Left renal pelvis (tissue), 4 donors: ENCODE data around the gene ZNF331. TPM values are rescaled to one million over a fixed set of nuclear protein-coding genes. Genes with fewer than 3 reads are reported as not detected.
A peak's percentile ranks its signal among the peaks of the same experiment; 100 is the strongest.
"Not testable (repeated sequence)": the region's sequence is repeated elsewhere in the genome, so short reads cannot be mapped to it uniquely, and the experiment has no call there.

ENCODE experiments used
- DNase-seq, 4 donors: peaks; one replicate each; pipeline ENCODE4 v3.0.0-alpha.2; 2013; ENCODE audit warnings: low read depth in 4 of 4, low spot score in 3 of 4
- polyA plus RNA-seq, 4 donors: library from polyadenylated mRNA; unstranded; fragments of 120-200 nt; gene quantifications; one replicate each; pipeline ENCODE4 v1.2.1, GENCODE V29; 2013; ENCODE audit not compliant: insufficient read length in 4 of 4

The ZNF331 gene
- 10 to 100 TPM; 16.6 to 31.1 (median 18.6) TPM for polyA plus RNA-seq

DNA sequence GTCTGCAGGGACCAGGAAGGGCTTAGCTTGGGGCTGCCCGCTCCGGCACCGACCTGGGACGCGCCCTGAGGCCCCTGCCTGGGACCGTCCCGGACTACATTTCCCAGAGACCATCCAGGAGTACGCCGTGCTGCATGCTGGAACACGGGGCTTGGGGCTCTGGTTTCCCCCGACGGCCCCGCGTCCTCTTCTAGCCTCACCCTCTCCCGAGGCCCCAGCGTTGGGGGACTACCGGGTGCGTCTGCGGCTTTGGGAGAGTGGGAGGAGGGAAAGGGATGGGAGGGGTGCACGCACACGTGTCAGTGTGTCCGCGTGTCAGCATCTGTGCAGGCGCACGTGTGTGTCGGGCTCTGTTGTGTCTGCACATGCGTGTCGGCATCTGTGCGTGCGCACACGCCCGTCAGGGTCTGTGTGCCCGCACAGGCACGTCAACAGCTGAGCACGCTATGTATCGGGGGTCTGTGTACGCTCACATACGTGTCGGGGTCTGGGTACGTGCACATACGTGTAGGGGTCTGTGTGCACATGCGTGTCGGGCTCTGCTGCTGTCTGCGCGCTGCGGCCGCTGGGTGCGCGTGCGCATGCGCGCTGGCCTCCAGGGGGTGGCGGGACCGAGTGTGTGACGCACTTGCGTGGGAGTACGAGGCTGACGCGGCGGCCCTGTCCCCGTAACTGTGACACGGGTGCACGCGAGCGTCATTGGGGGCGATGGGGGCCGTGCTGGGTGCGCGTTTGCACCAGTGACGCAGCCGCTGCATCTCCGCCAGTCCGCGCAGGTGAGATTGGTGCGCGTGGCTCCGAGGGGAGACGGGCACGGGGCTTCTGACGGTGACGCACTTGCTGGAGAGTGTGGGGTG lies at the start of gene ZNF331:
Gene ZNF331 (plus strand): TSS at position 625 of the 857 bp plus-strand sequence. CDS start 31,232 bp downstream, outside the sequence.
- DNase-seq: peak in 3 of 4 donors; percentile 32 to 68 (median 35)

DNA sequence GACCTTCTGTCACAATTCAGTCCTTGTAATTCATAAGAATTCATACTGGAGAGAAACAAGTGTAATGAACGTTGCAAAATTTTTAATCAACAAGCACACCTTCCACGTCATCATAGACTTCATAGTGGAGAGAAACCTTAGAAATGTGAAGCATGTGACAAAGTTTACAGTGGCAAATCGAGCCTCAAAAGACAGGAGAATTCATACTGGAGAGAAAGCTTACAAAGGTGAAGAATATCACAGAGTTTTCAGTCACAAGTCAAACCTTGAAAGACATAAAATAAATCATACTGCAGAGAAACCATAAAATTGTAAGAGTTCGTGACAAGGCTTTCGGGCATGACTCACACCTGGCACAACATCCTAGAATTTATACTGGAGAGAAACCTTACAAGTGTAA lies 45.8 kb upstream of the ZNF331 start:
- DNase-seq: no peak

DNA sequence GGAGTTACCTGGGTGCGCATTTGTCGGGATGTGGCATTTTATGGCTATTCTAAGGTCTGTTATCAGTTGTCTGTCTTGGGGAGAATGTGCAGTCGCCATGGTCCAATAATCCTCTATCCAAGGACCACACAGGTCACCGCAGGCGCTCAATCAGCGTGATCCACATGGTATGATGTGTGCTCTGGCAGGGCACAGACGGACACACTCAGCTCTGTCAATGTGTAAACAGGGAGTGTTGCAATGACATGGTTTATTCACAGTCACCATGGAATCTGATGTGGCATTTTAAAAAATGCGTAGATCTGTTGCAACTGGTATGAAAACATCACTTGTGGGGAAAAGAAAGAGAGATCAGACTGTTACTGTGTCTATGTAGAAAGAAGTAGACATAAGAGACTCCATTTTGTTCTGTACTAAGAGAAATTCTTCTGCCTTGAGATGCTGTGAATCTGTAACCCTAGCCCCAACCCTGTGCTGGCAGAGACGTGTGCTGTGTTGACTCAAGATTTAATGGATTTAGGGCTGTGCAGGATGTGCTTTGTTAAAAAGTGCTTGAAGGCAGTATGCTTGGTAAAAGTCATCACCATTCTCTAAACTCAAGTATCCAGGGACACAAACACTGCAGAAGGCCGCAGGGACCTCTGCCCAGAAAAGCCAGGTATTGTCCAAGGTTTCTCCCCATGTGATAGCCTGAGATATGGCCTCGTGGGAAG lies 40.5 kb upstream of the ZNF331 start:
- DNase-seq: not testable (repeated sequence)

DNA sequence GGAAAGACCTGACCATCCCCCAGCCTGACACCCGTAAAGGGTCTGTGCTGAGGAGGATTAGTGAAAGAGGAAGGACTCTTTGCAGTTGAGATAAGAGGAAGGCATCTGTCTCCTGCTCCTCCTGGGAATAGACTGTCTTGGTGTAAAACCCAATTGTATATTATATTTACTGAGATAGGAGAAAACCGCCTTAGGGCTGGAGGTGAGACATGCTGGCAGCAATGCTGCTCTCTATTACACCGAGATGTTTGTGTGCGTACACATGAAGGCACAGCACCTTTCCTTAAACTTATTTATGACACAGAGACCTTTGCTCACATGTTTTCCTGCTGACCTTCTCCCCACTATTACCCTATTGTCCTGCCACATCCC lies 39.9 kb upstream of the ZNF331 start:
- not testable (repeated sequence) for DNase-seq

DNA sequence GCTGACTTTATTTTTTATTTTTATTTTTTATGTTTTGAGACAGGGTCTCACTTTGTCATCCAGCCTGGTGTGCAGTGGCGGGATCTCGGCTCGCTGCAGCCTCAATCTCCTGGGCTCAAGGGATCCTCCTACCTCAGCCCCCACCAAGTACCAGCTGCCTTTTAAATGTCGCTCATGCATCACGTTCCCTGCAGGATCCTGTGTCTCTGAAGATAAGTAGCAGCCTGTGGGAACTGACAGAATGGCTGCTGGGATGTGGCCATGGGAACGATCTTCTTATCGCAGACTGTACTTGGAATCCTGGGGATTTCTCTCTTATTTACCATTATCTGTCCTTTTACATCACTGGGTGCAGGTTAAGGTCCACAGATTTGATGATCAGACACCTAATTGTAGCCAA lies 34.8 kb upstream of the ZNF331 start:
- DNase-seq: not testable (repeated sequence)

DNA sequence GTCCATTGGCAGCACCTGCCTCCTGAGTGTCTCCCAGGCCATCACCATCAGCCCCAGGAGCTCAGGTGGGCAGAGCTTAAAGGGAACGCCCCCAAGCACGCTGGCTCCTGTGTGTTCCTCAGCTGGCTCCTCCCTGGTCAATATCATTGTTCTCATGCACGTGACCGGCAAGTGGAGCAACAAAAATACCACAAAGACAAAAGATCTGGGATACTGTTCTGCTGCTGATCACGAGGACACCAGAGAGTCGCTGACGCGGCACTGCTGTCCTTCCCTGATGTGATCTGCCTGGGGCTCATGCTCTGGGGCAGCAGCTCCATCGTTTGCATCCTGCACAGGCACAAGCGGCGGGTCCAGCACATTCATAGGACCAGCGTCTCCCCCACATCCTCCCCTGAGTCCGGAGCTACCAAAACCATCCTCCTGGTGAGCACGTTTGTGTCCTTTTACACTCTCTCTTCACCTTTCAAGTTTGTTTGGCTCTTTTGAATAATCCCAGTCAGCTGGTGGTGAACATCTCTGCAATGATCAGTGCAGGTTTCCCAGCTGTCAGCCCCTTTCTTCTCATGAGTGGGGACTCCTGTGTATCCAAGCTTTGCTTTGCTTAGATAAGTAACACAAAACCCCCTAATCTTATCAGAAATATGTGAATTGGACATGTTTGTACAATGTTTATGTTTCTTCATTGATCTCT lies 34.1 kb upstream of the ZNF331 start:
- DNase-seq: not testable (repeated sequence)

DNA sequence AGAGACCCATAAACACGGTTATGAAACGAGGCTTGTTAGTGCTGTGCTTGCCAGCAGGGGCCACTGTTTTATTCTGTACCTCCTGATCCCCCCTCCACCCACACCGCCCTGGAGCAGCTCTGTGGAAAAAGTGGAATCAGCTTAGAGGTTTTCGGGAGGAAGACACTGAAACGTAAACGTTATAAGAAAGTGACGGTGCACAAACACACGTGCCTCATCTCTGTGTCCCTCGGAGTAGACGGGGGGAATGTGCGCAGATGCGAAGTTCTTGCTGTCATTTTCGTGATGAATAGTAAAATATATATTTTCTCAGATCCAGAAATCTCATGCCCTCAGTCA lies 33.6 kb upstream of the ZNF331 start:
- not testable (repeated sequence) for DNase-seq

DNA sequence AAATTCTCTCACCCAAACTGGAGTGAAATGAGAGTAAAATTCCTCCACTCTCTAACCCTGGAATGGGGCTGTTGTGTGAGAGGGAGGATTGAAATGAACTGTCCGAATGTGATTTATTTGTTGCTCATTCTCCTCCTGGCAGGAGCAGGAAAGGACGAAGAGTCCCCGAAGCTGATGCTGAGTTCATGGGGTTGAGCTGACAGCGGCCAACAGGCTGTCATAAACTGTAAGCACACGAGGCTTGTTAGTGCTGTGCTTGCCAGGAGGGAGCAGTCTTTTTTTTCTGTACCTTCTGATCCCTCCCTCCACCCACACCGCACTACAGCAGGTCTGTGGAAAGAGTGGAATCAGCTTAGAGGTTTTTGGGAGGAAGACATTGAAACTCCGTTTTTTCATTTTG lies 33.1 kb upstream of the ZNF331 start:
- DNase-seq: no peak

DNA sequence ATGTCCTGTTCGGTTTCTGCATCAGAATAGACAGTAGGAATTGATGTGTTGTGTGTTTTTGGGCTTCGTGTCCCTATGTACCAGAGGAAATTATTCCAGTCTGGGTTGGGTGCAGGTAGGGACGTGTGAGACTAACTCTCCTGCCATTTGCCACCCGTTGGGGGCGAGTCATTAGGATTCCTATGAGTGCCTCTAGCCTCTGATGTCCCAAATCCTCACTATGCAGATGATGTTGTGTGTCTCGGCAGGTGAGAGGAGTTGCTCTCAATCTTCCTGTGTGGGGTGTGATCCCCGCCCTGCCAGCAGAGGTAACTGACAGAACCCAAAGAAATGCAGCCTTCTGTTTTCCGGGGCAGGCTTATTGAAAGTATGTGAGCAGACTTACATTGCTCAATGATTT lies 31.2 kb upstream of the ZNF331 start:
- DNase-seq: no peak

DNA sequence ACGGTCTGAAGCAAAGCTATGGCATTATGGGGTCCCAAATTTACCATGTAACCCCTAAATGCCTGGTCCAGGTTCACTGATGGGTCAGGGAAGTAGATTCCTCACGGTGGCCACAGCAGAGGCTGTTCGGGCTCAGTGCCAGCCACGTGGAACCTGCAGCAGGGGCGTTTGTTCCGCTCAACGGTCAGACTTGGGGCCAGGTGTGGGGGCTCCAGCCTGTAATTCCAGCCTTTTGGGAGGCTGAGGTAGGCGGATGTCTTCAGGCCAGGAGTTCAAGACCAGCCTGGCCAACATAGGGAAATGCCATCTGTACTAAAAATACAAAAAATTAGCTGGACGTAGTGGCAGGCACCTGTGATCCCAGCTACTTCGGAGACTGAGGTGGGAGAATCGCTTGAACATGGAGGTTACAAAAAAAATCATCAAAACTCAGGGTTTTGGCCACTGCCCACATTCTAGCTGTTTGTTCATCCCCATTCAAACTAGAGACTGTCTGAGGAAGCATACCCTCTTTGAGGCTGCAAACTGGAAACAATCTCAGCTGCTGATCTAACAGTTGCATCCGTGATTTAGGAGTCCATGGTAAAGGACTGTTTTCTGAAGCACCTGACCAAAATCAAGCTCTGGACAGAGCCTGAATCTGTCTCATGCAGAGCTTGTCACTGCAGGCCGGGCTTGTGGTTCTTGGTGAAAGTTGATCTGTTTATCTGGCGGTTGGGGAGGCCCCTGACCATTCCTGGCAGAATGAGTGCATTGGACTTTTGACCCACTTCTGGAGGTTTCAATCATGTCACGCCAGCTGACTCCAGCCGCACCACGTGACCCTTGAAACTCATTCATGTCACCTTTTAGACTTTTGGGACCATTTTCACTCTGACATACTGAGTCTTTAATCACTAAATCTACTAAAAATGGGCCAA lies 30.2 kb upstream of the ZNF331 start:
- DNase-seq: peak in 1 of 4 donors; percentile 54

DNA sequence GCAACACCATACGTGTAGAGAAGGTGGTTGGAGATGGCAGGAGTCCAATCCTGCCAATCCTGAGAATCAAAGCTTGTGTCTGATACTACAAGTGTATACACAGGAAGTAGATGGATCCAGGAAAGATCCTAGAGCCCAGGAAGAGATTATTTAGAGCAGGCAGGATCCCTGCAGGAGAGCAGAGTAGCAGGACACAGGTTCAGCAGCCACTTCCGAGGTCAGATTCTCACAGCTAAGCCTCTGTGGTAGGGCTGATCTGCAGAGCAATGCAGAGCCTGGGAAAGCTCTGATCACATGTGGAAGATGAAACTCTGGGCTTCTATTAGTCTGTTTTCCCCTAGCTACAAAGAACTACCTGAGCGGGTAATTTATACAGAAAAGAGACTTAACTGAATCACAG lies 28.5 kb upstream of the ZNF331 start:
- no peak for DNase-seq

DNA sequence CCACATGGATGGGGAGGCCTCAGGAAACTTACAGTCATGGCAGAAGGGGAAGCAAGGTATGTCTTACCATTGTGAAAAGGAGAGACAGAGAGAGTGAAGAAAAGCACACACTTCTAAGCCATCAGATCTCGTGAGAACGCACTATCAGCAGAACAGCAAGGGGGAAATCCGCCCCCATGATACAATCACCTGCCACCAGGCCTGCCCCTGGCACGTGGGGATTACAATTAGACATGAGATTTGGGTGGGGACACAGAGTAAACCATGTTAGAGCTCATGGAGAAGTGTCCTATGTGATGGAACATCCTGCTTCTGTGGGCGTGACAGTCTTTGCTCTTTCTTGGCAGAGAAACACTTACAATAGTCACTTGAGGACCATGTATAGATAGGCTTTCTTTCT lies 28.1 kb upstream of the ZNF331 start:
- no peak for DNase-seq

DNA sequence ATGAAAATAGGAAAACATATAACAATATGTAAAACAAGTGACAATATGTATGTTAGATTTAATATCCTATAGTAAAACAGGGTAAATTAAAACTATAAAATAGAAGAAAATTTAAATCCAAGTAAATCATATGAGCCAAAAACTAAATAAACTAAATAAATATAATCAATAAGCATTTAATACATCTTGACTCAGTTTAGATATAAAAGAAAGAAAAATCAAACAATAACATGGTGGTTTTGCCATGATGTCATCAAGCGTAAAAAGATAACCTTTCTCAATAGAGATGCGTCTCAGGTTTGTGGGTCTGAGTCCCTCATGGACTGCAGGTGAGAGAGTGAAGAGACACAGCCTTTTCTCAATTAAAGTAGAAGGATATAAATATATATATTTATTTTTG lies 26.6 kb upstream of the ZNF331 start:
- DNase-seq: no peak

DNA sequence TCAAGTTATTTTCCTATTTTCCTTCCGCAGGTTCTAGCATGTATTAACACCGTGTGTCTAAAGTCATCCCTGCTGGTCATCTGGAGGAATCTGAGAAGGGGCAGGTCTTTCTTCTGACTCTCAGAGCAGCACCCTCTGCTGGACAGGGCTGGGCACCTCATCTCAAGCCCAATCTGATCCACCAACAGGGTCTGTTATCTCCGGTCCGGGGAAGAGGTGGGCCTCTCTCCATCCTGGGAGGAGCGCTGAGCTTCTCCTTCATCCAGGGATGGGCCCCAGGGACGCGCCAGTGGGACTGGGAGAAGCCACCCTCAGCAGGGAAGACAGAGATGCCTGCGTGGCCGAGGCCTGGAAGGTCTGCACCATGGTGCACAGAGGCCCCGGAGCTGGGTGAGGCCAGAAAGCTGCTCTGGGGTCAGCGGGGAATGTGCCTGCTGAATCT lies 26.0 kb upstream of the ZNF331 start:
- no peak for DNase-seq

DNA sequence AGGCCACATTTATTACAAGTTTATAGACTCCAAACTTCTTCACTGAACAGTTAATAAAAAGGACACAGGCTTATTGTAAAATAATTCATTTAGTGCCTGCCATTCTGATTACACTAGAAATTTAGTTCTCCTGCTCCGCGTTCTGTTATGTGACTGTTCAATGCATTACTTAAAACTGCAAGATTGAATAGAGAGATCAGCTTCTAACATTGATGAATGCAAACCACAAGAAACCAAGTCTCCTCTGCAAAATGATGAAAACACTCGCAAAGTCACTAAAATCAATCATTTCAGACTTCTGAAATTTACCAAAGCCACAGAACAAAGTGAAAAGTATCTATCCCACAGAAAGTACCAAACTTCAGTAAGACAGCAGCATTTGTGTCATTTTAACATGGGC lies 22.9 kb upstream of the ZNF331 start:
- DNase-seq: not testable (repeated sequence)

DNA sequence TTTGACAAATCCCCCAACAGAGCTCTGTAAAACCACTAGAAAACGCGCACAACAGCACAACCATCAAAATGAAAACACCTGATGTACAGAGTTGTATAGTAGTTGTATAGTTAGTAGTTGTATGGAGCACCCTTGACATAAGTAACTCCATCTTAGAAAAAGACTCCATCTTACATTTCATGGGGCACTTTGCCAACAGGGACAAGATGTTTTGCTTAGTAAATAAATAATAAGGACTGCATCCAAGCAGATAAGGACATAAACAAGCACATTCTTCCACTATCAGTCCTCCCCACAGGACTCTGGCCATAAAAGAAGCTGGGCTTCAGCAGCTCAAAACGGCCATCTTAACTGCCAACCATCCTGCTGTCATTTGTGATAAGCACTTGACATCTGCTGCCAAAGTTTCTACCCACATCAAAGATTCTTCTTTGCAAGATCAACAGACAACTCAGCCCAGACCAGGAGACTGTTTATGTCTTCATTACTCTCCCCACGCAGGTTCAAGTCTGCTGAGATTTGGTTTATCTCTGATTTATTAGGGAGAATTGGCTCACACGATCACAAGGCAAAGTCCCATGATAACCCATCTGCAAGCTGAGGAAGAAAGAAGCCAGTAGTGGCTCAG lies 20.7 kb upstream of the ZNF331 start:
- no peak for DNase-seq

DNA sequence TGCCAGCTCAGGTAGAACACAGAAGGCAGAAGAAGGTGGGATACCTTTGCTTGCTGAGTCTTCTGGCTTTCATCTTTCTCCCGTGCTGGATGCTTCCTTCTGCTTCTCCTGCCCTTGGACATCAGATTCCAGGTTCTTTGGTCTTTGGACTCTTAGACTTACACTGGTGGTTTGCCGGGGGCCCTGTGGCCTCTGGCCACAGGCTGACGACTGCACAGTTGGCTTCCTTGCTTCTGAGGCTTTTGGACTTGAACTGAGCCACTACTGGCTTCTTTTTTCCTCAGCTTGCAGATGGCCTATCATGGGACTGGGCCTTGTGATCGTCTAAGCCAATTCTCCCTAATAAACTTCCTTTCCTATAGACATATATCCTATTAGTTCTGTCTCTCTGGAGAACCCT lies 19.8 kb upstream of the ZNF331 start:
- no peak for DNase-seq

DNA sequence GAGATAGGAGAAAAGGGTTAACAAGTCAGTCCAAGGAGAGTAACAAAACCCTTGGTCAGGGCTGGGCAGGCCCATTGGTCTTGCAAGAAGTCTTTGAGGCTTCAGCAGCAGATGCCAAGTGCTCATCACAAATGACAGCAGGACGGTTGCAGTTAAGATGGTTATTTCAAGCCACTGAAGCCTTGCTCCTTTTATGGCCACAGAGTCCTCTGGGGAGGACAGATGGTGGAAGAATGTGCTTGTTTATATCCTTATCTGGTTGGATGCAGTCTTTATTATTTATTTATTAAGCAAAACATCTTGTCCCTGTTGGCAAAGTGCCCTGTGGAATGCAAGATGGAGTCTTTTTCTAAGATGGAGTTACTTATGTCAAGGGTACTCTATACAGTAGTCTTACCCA lies 19.2 kb upstream of the ZNF331 start:
- no peak for DNase-seq

DNA sequence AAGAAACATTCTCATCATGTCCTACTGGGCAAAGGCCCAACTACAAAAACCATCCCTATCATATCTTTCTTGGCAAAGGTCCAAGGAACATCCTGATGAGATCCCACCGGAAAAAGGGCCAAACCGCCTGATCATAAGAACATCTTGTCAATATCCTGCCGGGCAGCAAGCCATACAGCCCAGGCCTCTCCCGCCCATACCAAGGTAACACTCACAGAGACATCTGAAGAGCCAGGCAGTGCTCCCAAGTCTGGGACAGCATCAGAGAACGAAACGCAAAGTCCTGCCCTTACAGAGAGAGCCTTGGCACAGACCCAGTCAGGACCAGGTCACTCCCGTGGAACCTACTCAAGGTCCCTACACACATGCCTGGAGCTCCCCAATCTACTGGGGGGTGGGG lies 18.5 kb upstream of the ZNF331 start:
- no peak for DNase-seq

DNA sequence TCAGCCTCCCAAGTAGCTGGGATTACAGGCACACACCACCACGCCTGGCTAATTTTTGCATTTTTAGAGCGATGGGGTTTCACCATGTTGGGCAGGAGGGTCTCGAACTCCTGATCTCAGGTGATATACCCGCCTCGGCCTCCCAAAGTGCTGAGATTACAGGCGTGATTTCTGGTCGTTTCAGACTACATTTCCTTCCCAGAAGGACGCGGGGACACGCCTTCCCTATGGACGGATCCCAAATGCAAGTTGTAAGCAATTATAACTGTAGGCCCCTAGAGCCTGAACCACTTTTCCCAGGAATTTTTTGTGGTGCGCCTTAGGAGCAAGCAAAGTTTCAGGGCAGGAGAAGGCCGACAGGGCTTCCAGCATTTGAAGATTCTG lies 17.8 kb upstream of the ZNF331 start:
- no peak for DNase-seq
